Mesendoderm (in vitro differentiated cells): Measurements from ENCODE around the gene MKRN2. TPM values are rescaled to one million over a fixed set of nuclear protein-coding genes. Genes with fewer than 3 reads are reported as not detected.
A peak's percentile ranks its signal among the peaks of the same experiment; 100 is the strongest.

Experiments used
- DNase-seq: peaks from one replicate; pipeline ENCODE4 v3.0.0; 2013
- H2AK5ac ChIP-seq: 2 replicates; pipeline ENCODE4 v1.6.1; 2013; ENCODE audit warnings: low read length, inconsistent platforms
- H2BK120ac ChIP-seq: 2 replicates; pipeline ENCODE4 v1.6.1; 2013; ENCODE audit warnings: low read depth, mild to moderate bottlenecking, low read length, moderate library complexity, mixed read lengths
- H2BK15ac ChIP-seq: replicated peaks from 2 replicates; pipeline ENCODE4 v1.6.1; 2013; ENCODE audit warnings: low read depth, mild to moderate bottlenecking, moderate library complexity
- H2BK5ac ChIP-seq: 2 replicates; pipeline ENCODE4 v1.6.1; 2013; ENCODE audit warnings: low read length, inconsistent platforms
- H3K18ac ChIP-seq: 2 replicates; pipeline ENCODE4 v1.6.1; 2013; ENCODE audit warnings: mild to moderate bottlenecking, low read length, mixed read lengths
- H3K23ac ChIP-seq: one replicate; pipeline ENCODE4 v1.6.1; 2013; ENCODE audit warnings: low read length
- H3K27ac ChIP-seq: 2 replicates; pipeline ENCODE4 v1.5.1; 2013; ENCODE audit warnings: low read depth, mild to moderate bottlenecking, inconsistent platforms, low read length, moderate library complexity
- H3K27me3 ChIP-seq: 2 replicates; pipeline ENCODE4 v1.6.1; 2013; ENCODE audit warnings: low read length, control low read depth, mild to moderate bottlenecking, inconsistent platforms; ENCODE audit not compliant: insufficient read depth, poor library complexity
- H3K36me3 ChIP-seq: 2 replicates; pipeline ENCODE4 v1.6.1; 2013; ENCODE audit warnings: low read length, inconsistent platforms; ENCODE audit not compliant: control insufficient read depth, insufficient read depth
- H3K4ac ChIP-seq: one replicate; pipeline ENCODE4 v1.6.1; 2013; ENCODE audit warnings: low read depth, mild to moderate bottlenecking, low read length, moderate library complexity
- H3K4me1 ChIP-seq: 2 replicates; pipeline ENCODE4 v1.6.1; 2013; ENCODE audit warnings: low read depth, low read length, inconsistent platforms; ENCODE audit not compliant: control insufficient read depth
- H3K4me2 ChIP-seq: 2 replicates; pipeline ENCODE4 v1.6.1; 2013; ENCODE audit warnings: low read length
- H3K4me3 ChIP-seq: 2 replicates; pipeline ENCODE4 v1.5.1; 2013; ENCODE audit warnings: mild to moderate bottlenecking, low read length
- H3K56ac ChIP-seq: one replicate; pipeline ENCODE4 v1.6.1; 2013; ENCODE audit warnings: low read length
- H3K79me1 ChIP-seq: 2 replicates; pipeline ENCODE4 v1.6.1; 2013; ENCODE audit warnings: low read length, inconsistent platforms
- H3K79me2 ChIP-seq: 2 replicates; pipeline ENCODE4 v1.6.1; 2013; ENCODE audit warnings: mild to moderate bottlenecking, low read length; ENCODE audit not compliant: control insufficient read depth, insufficient read depth
- H3K9ac ChIP-seq: 2 replicates; pipeline ENCODE4 v1.6.1; 2013; ENCODE audit warnings: low read length, inconsistent platforms
- H4K5ac ChIP-seq: one replicate; pipeline ENCODE4 v1.6.1; 2013; ENCODE audit warnings: low read length
- H4K8ac ChIP-seq: one replicate; pipeline ENCODE4 v1.6.1; 2013; ENCODE audit warnings: low read depth, mild to moderate bottlenecking, control low read depth, low read length, moderate library complexity
- WGBS: extraction: QIAGEN DNeasy Blood & Tissue Kit; methylation state at CpG from one replicate; pipeline ENCODE4 v1.1.7; 2013; ENCODE audit warnings: low lambda C conversion rate, missing lambda C conversion rate; ENCODE audit not compliant: insufficient coverage; ENCODE audit errors: extremely low coverage; 5-methylcytosine and 5-hydroxymethylcytosine counted together
- polyA plus RNA-seq, 2 experiments: library from polyadenylated mRNA; stranded (reverse); fragments of 200-250 nt; gene quantifications; one replicate each; pipeline ENCODE4 v1.2.3, GENCODE V29; 2013

The MKRN2 gene, protein sequence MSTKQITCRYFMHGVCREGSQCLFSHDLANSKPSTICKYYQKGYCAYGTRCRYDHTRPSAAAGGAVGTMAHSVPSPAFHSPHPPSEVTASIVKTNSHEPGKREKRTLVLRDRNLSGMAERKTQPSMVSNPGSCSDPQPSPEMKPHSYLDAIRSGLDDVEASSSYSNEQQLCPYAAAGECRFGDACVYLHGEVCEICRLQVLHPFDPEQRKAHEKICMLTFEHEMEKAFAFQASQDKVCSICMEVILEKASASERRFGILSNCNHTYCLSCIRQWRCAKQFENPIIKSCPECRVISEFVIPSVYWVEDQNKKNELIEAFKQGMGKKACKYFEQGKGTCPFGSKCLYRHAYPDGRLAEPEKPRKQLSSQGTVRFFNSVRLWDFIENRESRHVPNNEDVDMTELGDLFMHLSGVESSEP
- polyA plus RNA-seq (2013, experiment 1 of 2): 9.6 TPM
- 9.5 TPM for polyA plus RNA-seq (2013, experiment 2 of 2)

GRCh38 chr3:12556690-12557472 lies at the start of gene MKRN2:
Gene MKRN2 (plus strand): TSS chr3:12557087. CDS start chr3:12557151, 64 bp downstream.
- Histone ChIP-seq H3K18ac (peak within 1 kb of the TSS; percentile 61), H2BK5ac (no peak within 1 kb of the TSS), H3K27me3 (no peaks in the 10 kb centered on the region), H3K4me2 (peak within 1 kb of the TSS; percentile 82), H3K27ac (peak within 1 kb of the TSS; percentile 93), H2BK15ac (no peak within 1 kb of the TSS), H3K4me3 (peak within 1 kb of the TSS; percentile 84), H3K79me1 (peaks cover 8% of the 10 kb centered on the region), H3K9ac (peak within 1 kb of the TSS; percentile 90), H3K4me1 (peaks cover 2% of the 10 kb centered on the region), H3K23ac (no peak within 1 kb of the TSS), H3K36me3 (no peaks in the 10 kb centered on the region), H3K79me2 (peaks cover 42% of the 10 kb centered on the region), H2AK5ac (no peak within 1 kb of the TSS), H4K8ac (peak within 1 kb of the TSS; percentile 93), H3K56ac (peak within 1 kb of the TSS; percentile 98), H4K5ac (no peak within 1 kb of the TSS), H3K4ac (no peak within 1 kb of the TSS), H2BK120ac (no peak within 1 kb of the TSS)
- DNase-seq: peak; percentile 91
- WGBS: no CpG with 5 or more reads among the region's 77 CpGs

DNA sequence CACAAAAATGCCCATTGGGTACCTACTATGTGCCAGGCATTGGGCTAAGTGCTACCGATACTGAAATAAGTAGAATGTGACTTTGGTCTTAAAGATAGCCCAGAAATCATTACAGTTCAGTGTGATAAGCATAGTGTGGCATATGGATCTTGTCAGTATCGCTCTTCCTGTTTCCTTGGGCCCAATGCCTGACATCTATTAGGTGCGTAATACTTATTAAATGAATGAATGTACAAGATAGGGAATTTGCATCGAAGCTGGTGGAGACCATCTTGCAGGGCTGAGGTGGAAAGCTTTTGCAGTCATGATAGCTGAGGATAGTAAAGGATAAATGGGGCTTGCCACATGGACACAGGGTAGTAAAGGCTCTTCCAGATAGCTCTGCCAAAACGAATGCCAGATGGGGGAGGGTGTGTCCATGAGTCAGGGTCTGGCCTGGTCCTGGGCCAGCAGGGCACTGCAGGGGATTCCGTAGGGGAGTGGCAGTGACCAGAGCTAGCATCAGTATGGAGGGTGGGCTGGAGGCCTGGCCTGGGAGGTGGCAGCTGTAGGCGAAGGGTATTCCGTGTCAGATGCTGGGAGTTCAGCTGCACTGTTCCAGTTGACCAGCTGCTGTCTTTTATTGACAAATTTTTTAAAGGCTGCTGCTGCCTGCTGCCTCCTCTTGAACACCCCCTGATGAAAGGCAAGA lies 49.2 kb upstream of the MKRN2 start:
- Histone ChIP-seq H3K9ac (no peak overlapping the region), H3K18ac (no peak overlapping the region), H3K56ac (no peak overlapping the region), H2AK5ac (no peak overlapping the region), H3K4ac (no peak overlapping the region), H3K36me3 (no peaks in the 10 kb centered on the region), H3K4me3 (no peak overlapping the region), H3K23ac (no peak overlapping the region), H3K4me1 (no peaks in the 10 kb centered on the region), H4K5ac (no peak overlapping the region), H3K4me2 (no peak overlapping the region), H4K8ac (no peak overlapping the region), H3K79me2 (no peaks in the 10 kb centered on the region), H3K27me3 (no peaks in the 10 kb centered on the region), H3K79me1 (no peaks in the 10 kb centered on the region), H2BK120ac (no peak overlapping the region), H2BK15ac (no peak overlapping the region), H3K27ac (no peak overlapping the region), H2BK5ac (no peak overlapping the region)
- no CpG with 5 or more reads among the region's 8 CpGs for whole genome bisulfite sequencing
- DNase-seq: no peak

GRCh38 chr3:12508291-12508700 lies 48.6 kb upstream of the MKRN2 start:
- H4K8ac ChIP-seq: no peak overlapping the region
- H3K4me1 ChIP-seq: no peaks in the 10 kb centered on the region
- no peak overlapping the region for H3K4me2 ChIP-seq
- no peak overlapping the region for H3K4ac ChIP-seq
- no peak overlapping the region for H4K5ac ChIP-seq
- H3K79me2 ChIP-seq: no peaks in the 10 kb centered on the region
- no peak overlapping the region for H3K18ac ChIP-seq
- H2BK5ac ChIP-seq: no peak overlapping the region
- H2AK5ac ChIP-seq: no peak overlapping the region
- H3K27ac ChIP-seq: no peak overlapping the region
- H3K4me3 ChIP-seq: no peak overlapping the region
- no peak overlapping the region for H3K9ac ChIP-seq
- no peaks in the 10 kb centered on the region for H3K27me3 ChIP-seq
- no peak overlapping the region for H2BK120ac ChIP-seq
- H3K23ac ChIP-seq: no peak overlapping the region
- no CpG with 5 or more reads among the region's 5 CpGs for WGBS
- H3K36me3 ChIP-seq: no peaks in the 10 kb centered on the region
- no peaks in the 10 kb centered on the region for H3K79me1 ChIP-seq
- H2BK15ac ChIP-seq: no peak overlapping the region
- H3K56ac ChIP-seq: no peak overlapping the region
- DNase-seq: peak; percentile 58

GRCh38 chr3:12509466-12509865 lies 47.4 kb upstream of the MKRN2 start:
- H4K5ac ChIP-seq: no peak overlapping the region
- H2BK5ac ChIP-seq: no peak overlapping the region
- no peaks in the 10 kb centered on the region for H3K79me2 ChIP-seq
- H2BK15ac ChIP-seq: no peak overlapping the region
- H3K56ac ChIP-seq: no peak overlapping the region
- no peak overlapping the region for H2AK5ac ChIP-seq
- no peaks in the 10 kb centered on the region for H3K36me3 ChIP-seq
- H3K4me1 ChIP-seq: no peaks in the 10 kb centered on the region
- H3K9ac ChIP-seq: no peak overlapping the region
- H3K79me1 ChIP-seq: no peaks in the 10 kb centered on the region
- no peak overlapping the region for H3K4me2 ChIP-seq
- no peak overlapping the region for H3K27ac ChIP-seq
- H3K27me3 ChIP-seq: no peaks in the 10 kb centered on the region
- no peak overlapping the region for H4K8ac ChIP-seq
- WGBS: no CpG with 5 or more reads among the region's 3 CpGs
- no peak overlapping the region for H2BK120ac ChIP-seq
- H3K18ac ChIP-seq: no peak overlapping the region
- no peak for DNase-seq
- no peak overlapping the region for H3K23ac ChIP-seq
- no peak overlapping the region for H3K4ac ChIP-seq
- H3K4me3 ChIP-seq: no peak overlapping the region

DNA sequence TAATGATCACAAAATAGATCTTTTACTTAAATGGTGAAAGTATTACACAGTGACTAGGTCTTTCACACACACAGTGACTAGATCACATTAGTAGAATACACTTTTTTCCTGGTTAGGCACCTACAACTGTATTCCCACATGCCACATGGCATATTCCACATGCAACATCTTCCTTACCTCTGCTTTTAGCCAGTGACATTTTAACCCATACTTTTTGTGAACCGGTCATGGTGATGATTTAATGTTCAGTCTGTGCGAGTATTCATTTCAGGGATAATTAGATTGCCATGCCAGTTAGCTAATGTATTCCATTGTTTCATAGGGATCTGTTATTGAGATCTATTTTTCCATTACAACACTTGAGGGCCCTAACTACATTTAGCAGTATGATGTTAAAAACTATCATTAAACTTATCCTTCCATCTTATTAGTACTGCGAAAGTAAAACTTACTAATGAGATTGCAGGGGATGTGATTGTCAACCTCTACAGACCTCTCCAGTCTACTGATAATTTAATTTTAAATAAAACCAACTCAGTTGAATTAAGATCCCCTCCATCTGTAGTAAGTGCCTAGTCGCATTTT lies 44.3 kb upstream of the MKRN2 start:
- Histone ChIP-seq H2BK5ac (no peak overlapping the region), H4K5ac (no peak overlapping the region), H3K56ac (no peak overlapping the region), H3K9ac (no peak overlapping the region), H3K4ac (no peak overlapping the region), H2BK15ac (no peak overlapping the region), H3K4me2 (no peak overlapping the region), H3K27ac (no peak overlapping the region), H3K27me3 (no peaks in the 10 kb centered on the region), H3K36me3 (no peaks in the 10 kb centered on the region), H3K18ac (no peak overlapping the region), H3K4me3 (no peak overlapping the region), H3K23ac (no peak overlapping the region), H4K8ac (no peak overlapping the region), H2AK5ac (no peak overlapping the region), H3K4me1 (peaks cover 2% of the 10 kb centered on the region), H3K79me2 (no peaks in the 10 kb centered on the region), H2BK120ac (no peak overlapping the region), H3K79me1 (no peaks in the 10 kb centered on the region)
- WGBS: no CpG with 5 or more reads among the region's 4 CpGs
- DNase-seq: no peak
